HepG2 (cell line): ENCODE data around the gene PSMC4. TPM values are rescaled to one million over a fixed set of nuclear protein-coding genes. Genes with fewer than 3 reads are reported as not detected.

ENCODE experiments used
- FOXA3 ChIP-seq: IDR thresholded peaks from 2 replicates; pipeline ENCODE4 v1.6.1; 2016; ENCODE audit warnings: missing genetic modification reagents, missing compliant biosample characterization
- HNF4G ChIP-seq, 2 experiments: sonication (generic) in 1 of 2; formaldehyde crosslinking in 1 of 2; IDR thresholded peaks; 2 replicates each; pipeline versions ENCODE4 v1.4.0 to v1.6.1; 2011 to 2020; ENCODE audit warnings: borderline replicate concordance in 2 of 2, low read depth in 2 of 2, mild to moderate bottlenecking in 2 of 2, low read length in 1 of 2, missing genetic modification reagents in 1 of 2, moderate library complexity in 1 of 2
- NR2F6 ChIP-seq, 2 experiments: IDR thresholded peaks; 2 replicates each; pipeline ENCODE4 v1.6.1; 2016; ENCODE audit warnings: antibody characterized with exemption in 1 of 2, mild to moderate bottlenecking in 1 of 2
- ZNF777 ChIP-seq: sonication (generic); formaldehyde crosslinking; IDR thresholded peaks from 2 replicates; pipeline ENCODE4 v1.4.0; 2020; ENCODE audit warnings: missing genetic modification reagents
- polyA plus RNA-seq, 8 experiments: library from polyadenylated mRNA; depleted of rRNA in 3 of 8; stranded (reverse) in 7 of 8; unstranded in 1 of 8; fragments of >200 nt; fragmentation: Illumina TruSeq in 4 of 8; extraction: Trizol in 4 of 8; gene quantifications; 2 replicates each; pipeline versions ENCODE4 v1.2.1 to v1.2.3, GENCODE V29; 2011 to 2016; ENCODE audit warnings: low read depth in 4 of 8, missing spikeins in 1 of 8, mixed read lengths in 1 of 8; ENCODE audit not compliant: insufficient read depth in 1 of 8
- total RNA-seq, 5 experiments: library from RNA; depleted of rRNA; stranded (reverse); fragments of >200 nt; fragmentation: Illumina TruSeq; extraction: Trizol; gene quantifications; 2 replicates each; pipeline ENCODE4 v1.2.3, GENCODE V29; 2016; ENCODE audit warnings: low read depth in 1 of 5
- TF ChIP-seq, protein P1 (sequence below): sonication (generic); formaldehyde crosslinking; IDR thresholded peaks from 2 replicates; pipeline ENCODE4 v1.4.0; 2020; ENCODE audit warnings: missing genetic modification reagents
- TF ChIP-seq, protein P2 (sequence below): sonication (generic); formaldehyde crosslinking; conservative IDR thresholded peaks from 2 replicates; pipeline ENCODE4 v1.5.0; 2020; ENCODE audit warnings: missing genetic modification reagents

The PSMC4 gene
- total and polyA plus RNA-seq, 2 of the 13 experiments (the other 11 are each of a cell fraction or from before 2014, with no cell fraction given) = 49.9 to 160 TPM

DNA sequence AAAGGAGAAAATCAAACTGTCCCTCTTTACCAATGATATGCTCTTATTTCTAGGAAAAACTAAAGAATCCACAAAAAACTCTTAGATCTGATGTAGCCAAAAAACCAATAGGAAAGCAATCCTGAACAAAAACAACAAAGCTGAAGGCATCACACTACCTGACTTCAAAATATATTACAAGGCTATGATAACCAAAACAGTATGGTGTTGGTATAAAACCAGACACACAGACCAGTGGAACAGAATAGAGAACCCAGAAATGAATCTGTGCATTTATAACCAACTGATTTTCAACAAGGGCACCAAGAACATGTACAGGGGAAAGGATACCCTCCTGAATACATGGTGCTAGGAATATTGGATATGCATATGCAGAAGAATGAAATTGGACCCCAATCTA is 16.2 kb downstream of the PSMC4 start (continued):
- TF ChIP-seq, protein P1, sequence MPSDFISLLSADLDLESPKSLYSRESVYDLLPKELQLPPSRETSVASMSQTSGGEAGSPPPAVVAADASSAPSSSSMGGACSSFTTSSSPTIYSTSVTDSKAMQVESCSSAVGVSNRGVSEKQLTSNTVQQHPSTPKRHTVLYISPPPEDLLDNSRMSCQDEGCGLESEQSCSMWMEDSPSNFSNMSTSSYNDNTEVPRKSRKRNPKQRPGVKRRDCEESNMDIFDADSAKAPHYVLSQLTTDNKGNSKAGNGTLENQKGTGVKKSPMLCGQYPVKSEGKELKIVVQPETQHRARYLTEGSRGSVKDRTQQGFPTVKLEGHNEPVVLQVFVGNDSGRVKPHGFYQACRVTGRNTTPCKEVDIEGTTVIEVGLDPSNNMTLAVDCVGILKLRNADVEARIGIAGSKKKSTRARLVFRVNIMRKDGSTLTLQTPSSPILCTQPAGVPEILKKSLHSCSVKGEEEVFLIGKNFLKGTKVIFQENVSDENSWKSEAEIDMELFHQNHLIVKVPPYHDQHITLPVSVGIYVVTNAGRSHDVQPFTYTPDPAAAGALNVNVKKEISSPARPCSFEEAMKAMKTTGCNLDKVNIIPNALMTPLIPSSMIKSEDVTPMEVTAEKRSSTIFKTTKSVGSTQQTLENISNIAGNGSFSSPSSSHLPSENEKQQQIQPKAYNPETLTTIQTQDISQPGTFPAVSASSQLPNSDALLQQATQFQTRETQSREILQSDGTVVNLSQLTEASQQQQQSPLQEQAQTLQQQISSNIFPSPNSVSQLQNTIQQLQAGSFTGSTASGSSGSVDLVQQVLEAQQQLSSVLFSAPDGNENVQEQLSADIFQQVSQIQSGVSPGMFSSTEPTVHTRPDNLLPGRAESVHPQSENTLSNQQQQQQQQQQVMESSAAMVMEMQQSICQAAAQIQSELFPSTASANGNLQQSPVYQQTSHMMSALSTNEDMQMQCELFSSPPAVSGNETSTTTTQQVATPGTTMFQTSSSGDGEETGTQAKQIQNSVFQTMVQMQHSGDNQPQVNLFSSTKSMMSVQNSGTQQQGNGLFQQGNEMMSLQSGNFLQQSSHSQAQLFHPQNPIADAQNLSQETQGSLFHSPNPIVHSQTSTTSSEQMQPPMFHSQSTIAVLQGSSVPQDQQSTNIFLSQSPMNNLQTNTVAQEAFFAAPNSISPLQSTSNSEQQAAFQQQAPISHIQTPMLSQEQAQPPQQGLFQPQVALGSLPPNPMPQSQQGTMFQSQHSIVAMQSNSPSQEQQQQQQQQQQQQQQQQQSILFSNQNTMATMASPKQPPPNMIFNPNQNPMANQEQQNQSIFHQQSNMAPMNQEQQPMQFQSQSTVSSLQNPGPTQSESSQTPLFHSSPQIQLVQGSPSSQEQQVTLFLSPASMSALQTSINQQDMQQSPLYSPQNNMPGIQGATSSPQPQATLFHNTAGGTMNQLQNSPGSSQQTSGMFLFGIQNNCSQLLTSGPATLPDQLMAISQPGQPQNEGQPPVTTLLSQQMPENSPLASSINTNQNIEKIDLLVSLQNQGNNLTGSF (CRISPR knock-in tag) = no peak
- no peak for TF ChIP-seq ZNF777
- TF ChIP-seq FOXA3 (CRISPR knock-in tag) = no peak
- no peak for TF ChIP-seq HNF4G (IDR thresholded peaks at IDR 0.05; ENCODE audit: borderline replicate concordance, low read depth, low read length)
- no peak for TF ChIP-seq HNF4G (CRISPR knock-in tag; IDR thresholded peaks at IDR 0.05; ENCODE audit: borderline replicate concordance, low read depth)
- TF ChIP-seq, protein P2, sequence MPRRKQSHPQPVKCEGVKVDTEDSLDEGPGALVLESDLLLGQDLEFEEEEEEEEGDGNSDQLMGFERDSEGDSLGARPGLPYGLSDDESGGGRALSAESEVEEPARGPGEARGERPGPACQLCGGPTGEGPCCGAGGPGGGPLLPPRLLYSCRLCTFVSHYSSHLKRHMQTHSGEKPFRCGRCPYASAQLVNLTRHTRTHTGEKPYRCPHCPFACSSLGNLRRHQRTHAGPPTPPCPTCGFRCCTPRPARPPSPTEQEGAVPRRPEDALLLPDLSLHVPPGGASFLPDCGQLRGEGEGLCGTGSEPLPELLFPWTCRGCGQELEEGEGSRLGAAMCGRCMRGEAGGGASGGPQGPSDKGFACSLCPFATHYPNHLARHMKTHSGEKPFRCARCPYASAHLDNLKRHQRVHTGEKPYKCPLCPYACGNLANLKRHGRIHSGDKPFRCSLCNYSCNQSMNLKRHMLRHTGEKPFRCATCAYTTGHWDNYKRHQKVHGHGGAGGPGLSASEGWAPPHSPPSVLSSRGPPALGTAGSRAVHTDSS = no peak
- no peak for TF ChIP-seq NR2F6 (IDR thresholded peaks at IDR 0.05)
- TF ChIP-seq NR2F6 (CRISPR knock-in tag; IDR thresholded peaks at IDR 0.05) = no peak
- TF ChIP-seq, all 625 proteins: peak for 0
